NOMO-1 treated with DMSO at 0.1 percent for 48 hours (cell line): Measurements from ENCODE around the gene CTNNA3.
A peak's percentile ranks its signal among the peaks of the same experiment; 100 is the strongest.

Source experiments
- DNase-seq: peaks from one replicate; lab custom pipeline; 2025; ENCODE audit not compliant: unreplicated experiment; lab: John Stamatoyannopoulos, UW

Gene CTNNA3

DNA sequence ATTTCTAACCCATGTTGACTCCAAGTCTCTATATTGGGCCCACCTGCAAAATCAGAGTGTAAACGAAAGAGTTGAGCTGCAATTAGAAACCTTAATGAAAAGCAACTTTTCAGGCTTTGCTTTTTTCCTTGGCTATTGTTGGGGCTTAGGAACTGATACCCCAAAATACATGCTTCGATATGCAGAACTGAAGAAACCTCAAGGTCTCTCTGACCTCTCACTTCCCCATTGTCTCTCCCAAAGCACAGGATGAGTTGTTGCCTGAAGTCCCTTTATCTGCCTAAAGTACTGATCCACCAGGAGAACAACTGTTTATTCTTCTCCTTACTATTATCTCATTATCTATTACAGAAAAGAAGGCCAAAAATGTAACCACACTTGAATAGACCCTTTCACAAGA lies 1436.2 kb downstream of the CTNNA3 start:
- peak; percentile 3 for DNase-seq

DNA sequence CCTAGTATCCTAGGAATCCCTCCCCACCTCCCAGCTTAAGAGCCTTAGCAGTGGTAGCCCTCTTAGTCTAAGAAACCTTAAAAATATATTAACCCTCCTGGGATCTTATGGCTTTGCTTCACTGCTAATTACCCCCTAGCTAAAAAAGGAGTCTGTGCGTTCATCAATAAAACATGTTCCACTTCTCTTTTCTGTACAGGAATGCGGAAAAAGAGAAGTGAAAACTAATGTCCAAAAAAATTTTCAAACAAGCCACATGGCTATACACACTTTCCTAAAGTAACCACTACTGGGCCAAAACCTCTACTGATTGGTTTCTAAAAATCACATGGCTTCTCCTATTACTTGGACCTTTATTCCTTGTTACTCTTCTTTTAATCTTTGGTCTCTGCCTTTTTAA lies 1437.3 kb downstream of the CTNNA3 start:
- peak; percentile 64 for DNase-seq

GRCh38 chr10:66257801-66258200 lies 1438.2 kb downstream of the CTNNA3 start:
- DNase-seq: no peak

GRCh38 chr10:66252986-66253385 lies 1443.0 kb downstream of the CTNNA3 start:
- no peak for DNase-seq

- DNase-seq: no peak
These were observed 1449.8 kb downstream of the CTNNA3 start for GRCh38 chr10:66246177-66246576.

DNA sequence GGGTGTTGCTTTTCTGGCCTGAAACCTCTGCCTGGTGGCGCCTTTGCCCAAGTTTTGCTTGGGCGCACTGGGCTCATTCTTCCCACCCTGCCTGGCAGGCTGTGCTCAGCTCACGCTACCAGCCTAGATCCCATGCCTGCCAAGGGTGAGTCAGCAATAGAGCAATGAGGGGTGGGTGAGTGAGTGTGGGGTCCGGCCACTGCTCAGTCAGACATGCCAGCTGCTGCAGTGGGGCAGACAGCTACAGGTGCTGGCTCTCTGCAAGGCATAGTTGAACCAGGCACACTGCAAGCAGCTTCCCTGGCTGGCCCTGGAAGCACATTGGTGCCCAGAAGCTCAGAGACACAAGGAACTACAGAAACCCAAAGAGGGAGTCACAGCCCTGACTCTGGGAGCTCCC lies 1451.0 kb downstream of the CTNNA3 start:
- DNase-seq: no peak

GRCh38 chr10:66242885-66243284 lies 1453.1 kb downstream of the CTNNA3 start:
- no peak for DNase-seq

- no peak for DNase-seq
These were observed 1456.9 kb downstream of the CTNNA3 start for GRCh38 chr10:66239062-66239461.

DNA sequence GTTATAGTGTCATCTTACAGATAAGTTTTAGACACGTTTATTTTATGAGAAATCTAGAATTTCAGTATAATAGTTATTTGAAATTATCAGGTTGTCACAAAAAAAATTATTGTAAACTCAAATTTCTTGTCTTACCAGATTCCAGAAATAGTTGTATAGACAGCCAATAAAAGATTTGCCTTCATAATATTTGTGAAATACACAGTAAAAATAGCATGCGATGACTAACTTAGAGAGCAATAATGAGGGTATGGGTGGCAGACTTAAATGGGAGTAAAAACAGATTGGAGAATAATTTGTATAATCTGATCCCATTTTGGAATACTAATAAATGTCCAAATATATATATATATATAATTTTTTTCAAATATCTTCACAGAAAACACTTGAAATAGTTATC lies 1457.7 kb downstream of the CTNNA3 start:
- DNase-seq: no peak

GRCh38 chr10:66234872-66235271 lies 1461.1 kb downstream of the CTNNA3 start:
- DNase-seq: peak; percentile 43

GRCh38 chr10:66228887-66229286 lies 1467.1 kb downstream of the CTNNA3 start:
- no peak for DNase-seq

GRCh38 chr10:66223656-66224055 lies 1472.3 kb downstream of the CTNNA3 start:
- DNase-seq: no peak

GRCh38 chr10:66222462-66223046 lies 1473.4 kb downstream of the CTNNA3 start:
- no peak for DNase-seq

DNA sequence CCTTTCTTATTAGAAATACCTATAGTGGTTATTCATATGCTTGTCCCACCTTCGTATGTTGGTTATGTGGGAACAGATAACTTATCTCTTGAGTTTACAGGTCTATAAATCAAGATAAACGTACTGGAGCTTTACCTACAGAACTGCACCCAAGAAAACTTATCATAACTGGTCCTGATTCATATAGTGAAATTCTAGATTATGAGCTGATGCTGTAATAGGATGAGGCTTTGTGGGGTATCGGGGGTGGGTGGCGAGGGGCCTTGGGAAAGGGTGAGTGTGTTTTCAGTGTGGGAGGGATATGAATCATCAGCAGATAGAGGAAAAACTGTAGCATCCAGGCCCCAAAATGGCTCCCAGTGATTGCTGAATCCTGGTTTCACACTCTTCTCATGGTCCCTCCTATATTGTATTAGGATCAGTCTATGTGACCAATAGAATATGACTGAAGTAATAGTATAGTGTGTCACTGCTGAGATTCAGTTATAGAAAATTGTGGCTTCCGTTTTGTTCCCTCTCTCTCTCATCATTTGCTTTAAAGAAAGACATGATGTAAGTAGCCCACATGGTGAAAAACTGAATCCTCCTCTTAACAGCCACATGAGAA lies 1476.9 kb downstream of the CTNNA3 start:
- DNase-seq: no peak

GRCh38 chr10:66218289-66218688 lies 1477.7 kb downstream of the CTNNA3 start:
- no peak for DNase-seq

DNA sequence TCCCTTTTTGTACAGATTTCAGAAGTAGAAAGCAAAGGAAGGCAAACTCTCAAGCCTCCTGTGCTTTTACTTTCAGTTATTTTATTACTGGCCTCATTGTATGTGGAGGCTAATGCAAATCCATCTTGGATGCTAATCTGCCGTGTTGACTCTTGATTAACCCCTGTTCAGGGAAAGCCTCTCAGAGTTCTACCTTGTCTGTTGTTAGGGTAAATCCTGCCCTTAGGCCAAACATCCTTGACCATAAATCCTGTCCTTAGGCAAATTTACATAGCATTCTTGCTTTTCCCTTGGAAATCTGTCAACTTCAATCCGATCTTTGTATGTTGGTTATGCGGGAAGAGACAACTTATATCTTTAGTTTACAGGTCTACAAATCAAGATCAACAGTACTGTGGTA lies 1480.1 kb downstream of the CTNNA3 start:
- no peak for DNase-seq

GRCh38 chr10:66214721-66215404 lies 1481.1 kb downstream of the CTNNA3 start:
- no peak for DNase-seq

GRCh38 chr10:66209025-66209424 lies 1487.0 kb downstream of the CTNNA3 start:
- no peak for DNase-seq

DNA sequence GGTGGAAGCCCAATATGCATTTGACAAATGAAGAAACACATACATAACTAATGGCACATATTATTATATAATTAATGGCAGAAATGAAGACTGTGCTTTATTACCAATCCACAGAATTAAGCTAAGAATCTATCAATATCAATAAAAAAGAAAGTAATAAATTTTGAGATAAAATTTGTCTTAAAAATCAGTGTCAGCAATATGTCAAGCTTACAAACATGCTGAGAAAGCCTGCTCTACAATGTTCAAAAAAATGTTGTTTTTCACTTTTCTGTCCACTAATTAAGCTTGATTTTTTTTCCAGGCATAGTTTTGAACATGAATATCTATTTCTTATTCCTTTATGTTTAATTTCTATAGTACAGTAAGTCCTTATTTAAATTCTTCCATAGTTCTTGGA lies 1491.2 kb downstream of the CTNNA3 start:
- DNase-seq: no peak

DNA sequence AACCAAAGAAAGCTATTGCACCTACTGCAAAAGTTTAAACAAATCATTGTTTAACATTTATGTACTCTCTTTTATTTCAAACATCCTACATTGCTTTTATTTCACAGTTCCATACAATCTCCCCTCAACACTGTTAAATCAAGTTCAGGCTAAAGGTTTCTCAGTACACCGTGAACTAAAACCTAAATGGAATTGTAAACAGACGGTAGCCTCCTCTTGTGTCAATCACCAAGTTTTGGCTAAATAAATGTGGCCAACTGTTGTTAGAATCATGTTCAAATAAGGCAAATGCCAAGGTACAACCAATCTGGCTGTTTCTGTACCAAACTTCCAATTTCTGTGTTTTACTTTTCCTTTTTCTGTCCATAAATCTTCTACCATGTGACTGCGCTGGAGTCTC lies 1493.9 kb downstream of the CTNNA3 start:
- no peak for DNase-seq

- no peak for DNase-seq
These were observed 1503.7 kb downstream of the CTNNA3 start for GRCh38 chr10:66192162-66192831.

DNA sequence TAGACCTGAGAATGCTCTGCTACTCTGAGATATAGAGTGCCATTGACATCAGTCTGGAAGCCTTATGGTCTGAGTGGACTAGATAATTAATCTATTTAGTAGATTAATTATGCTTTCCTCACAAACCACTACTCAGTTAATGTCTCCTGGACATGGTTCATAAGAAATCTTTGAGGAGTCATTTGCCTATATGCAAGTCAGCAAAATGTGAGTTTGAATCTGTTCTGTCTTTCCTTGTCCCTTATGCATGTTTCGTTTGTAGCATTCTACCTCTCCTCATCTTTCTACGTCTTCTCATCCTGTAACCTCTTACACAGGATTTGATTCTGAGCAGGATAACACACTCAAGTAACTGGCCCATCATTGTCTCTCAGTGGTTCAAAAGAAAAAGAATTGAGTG lies 1505.6 kb downstream of the CTNNA3 start:
- DNase-seq: no peak
